H9 (cell line): ENCODE measurements around the gene AQP2. TPM values are rescaled to one million over a fixed set of nuclear protein-coding genes. Genes with fewer than 3 reads are reported as not detected.

ENCODE experiments used
- DNase-seq: peaks from one replicate; pipeline ENCODE4 v3.0.0-alpha.2; 2017
- H2AFZ ChIP-seq: one replicate; pipeline ENCODE4 v1.6.1; 2013; ENCODE audit warnings: mild to moderate bottlenecking, low read length, control low read depth, moderate library complexity
- H2AK5ac ChIP-seq: 2 replicates; pipeline ENCODE4 v1.6.1; 2013; ENCODE audit warnings: low read length, control low read depth, mixed read lengths; ENCODE audit not compliant: insufficient read length
- H2BK120ac ChIP-seq: one replicate; pipeline ENCODE4 v1.6.1; 2013; ENCODE audit warnings: low read depth, mild to moderate bottlenecking, low read length, control low read depth, inconsistent platforms; ENCODE audit not compliant: poor library complexity, severe bottlenecking
- H2BK12ac ChIP-seq: 2 replicates; pipeline ENCODE4 v1.6.1; 2013; ENCODE audit warnings: low read length, control low read depth, mixed read lengths, low read depth; ENCODE audit not compliant: insufficient read length
- H2BK15ac ChIP-seq: 2 replicates; pipeline ENCODE4 v1.6.1; 2013; ENCODE audit warnings: low read depth, low read length, control low read depth
- H2BK20ac ChIP-seq: one replicate; pipeline ENCODE4 v1.6.1; 2013; ENCODE audit warnings: low read depth, mild to moderate bottlenecking, low read length, control low read depth, inconsistent platforms; ENCODE audit not compliant: poor library complexity, severe bottlenecking
- H2BK5ac ChIP-seq: 2 replicates; pipeline ENCODE4 v1.6.1; 2013; ENCODE audit warnings: low read length, control low read depth, mixed read lengths; ENCODE audit not compliant: insufficient read length
- H3K14ac ChIP-seq: 2 replicates; pipeline ENCODE4 v1.6.1; 2013; ENCODE audit warnings: low read length, control low read depth; ENCODE audit not compliant: insufficient read depth
- H3K18ac ChIP-seq: 2 replicates; pipeline ENCODE4 v1.6.1; 2013; ENCODE audit warnings: low read depth, mild to moderate bottlenecking, mixed read lengths, low read length, control low read depth; ENCODE audit not compliant: insufficient read length
- H3K23ac ChIP-seq: 2 replicates; pipeline ENCODE4 v1.6.1; 2013; ENCODE audit warnings: low read length, control low read depth, mixed read lengths, low read depth; ENCODE audit not compliant: insufficient read length
- H3K23me2 ChIP-seq: 2 replicates; pipeline ENCODE4 v1.6.1; 2013; ENCODE audit warnings: low read depth, mild to moderate bottlenecking, mixed read lengths, low read length, control low read depth; ENCODE audit not compliant: insufficient read length, poor library complexity, severe bottlenecking
- H3K27ac ChIP-seq: 2 replicates; pipeline ENCODE4 v1.5.1; 2013; ENCODE audit warnings: low read length, control low read depth, mixed read lengths, low read depth; ENCODE audit not compliant: insufficient read length
- H3K27me3 ChIP-seq: 2 replicates; pipeline ENCODE4 v1.6.1; 2013; ENCODE audit warnings: low read length, control low read depth, inconsistent platforms; ENCODE audit not compliant: insufficient read depth
- H3K4ac ChIP-seq: 2 replicates; pipeline ENCODE4 v1.6.1; 2013; ENCODE audit warnings: low read depth, mild to moderate bottlenecking, control low read depth, inconsistent platforms, low read length, moderate library complexity
- H3K4me1 ChIP-seq: 2 replicates; pipeline ENCODE4 v1.6.1; 2013; ENCODE audit warnings: low read length, control low read depth, inconsistent platforms; ENCODE audit not compliant: insufficient read depth
- H3K4me2 ChIP-seq: 2 replicates; pipeline ENCODE4 v1.6.1; 2013; ENCODE audit warnings: low read length, control low read depth, mixed read lengths; ENCODE audit not compliant: insufficient read length, insufficient read depth
- H3K56ac ChIP-seq: 2 replicates; pipeline ENCODE4 v1.6.1; 2013; ENCODE audit warnings: low read depth, mild to moderate bottlenecking, mixed read lengths, low read length, control low read depth; ENCODE audit not compliant: insufficient read length
- H3K79me1 ChIP-seq: 2 replicates; pipeline ENCODE4 v1.6.1; 2013; ENCODE audit warnings: low read depth, mild to moderate bottlenecking, moderate library complexity, low read length, control low read depth, inconsistent platforms; ENCODE audit not compliant: insufficient read depth, poor library complexity, severe bottlenecking
- H3K79me2 ChIP-seq: 2 replicates; pipeline ENCODE4 v1.6.1; 2013; ENCODE audit warnings: low read length, control low read depth, inconsistent platforms; ENCODE audit not compliant: insufficient read depth
- H3K9ac ChIP-seq: 2 replicates; pipeline ENCODE4 v1.6.1; 2013; ENCODE audit warnings: low read length, control low read depth, mixed read lengths; ENCODE audit not compliant: insufficient read length; ENCODE audit errors: extremely low read depth
- H3K9me3 ChIP-seq: one replicate; pipeline ENCODE4 v1.6.1; 2013; ENCODE audit warnings: low read depth, low read length, inconsistent platforms; ENCODE audit not compliant: control insufficient read depth
- H3T11ph ChIP-seq: one replicate; pipeline ENCODE4 v1.6.1; 2013; ENCODE audit warnings: mild to moderate bottlenecking, low read length, control low read depth, inconsistent platforms
- H4K20me1 ChIP-seq: one replicate; pipeline ENCODE4 v1.6.1; 2013; ENCODE audit not compliant: control insufficient read depth, insufficient read length, insufficient read depth
- H4K5ac ChIP-seq: 2 replicates; pipeline ENCODE4 v1.6.1; 2013; ENCODE audit warnings: low read depth, mild to moderate bottlenecking, mixed read lengths, low read length, control low read depth; ENCODE audit not compliant: insufficient read length
- H4K8ac ChIP-seq: replicated peaks from 2 replicates; pipeline ENCODE4 v1.6.1; 2013; ENCODE audit warnings: low read length, control low read depth, mixed read lengths, low read depth; ENCODE audit not compliant: insufficient read length
- H4K91ac ChIP-seq: 2 replicates; pipeline ENCODE4 v1.6.1; 2013; ENCODE audit warnings: low read depth, mild to moderate bottlenecking, moderate library complexity, mixed read lengths, low read length, control low read depth; ENCODE audit not compliant: insufficient read length
- H3K27ac Mint-ChIP-seq, 3 experiments: 2 replicates in 2 of 3; 3 replicates in 1 of 3; pipeline ENCODE4 v1.8.0; 2020 to 2021; ENCODE audit warnings: mixed read lengths in 3 of 3, mild to moderate bottlenecking in 1 of 3, moderate library complexity in 1 of 3
- H3K27me3 Mint-ChIP-seq: 2 replicates; pipeline ENCODE4 v1.8.0; 2021; ENCODE audit warnings: low read depth, mild to moderate bottlenecking, moderate library complexity, mixed read lengths
- H3K36me3 Mint-ChIP-seq, 3 experiments: 2 replicates in 2 of 3; 3 replicates in 1 of 3; pipeline ENCODE4 v1.8.0; 2020 to 2021; ENCODE audit warnings: low read depth in 3 of 3, mixed read lengths in 3 of 3; ENCODE audit not compliant: insufficient read depth in 1 of 3
- H3K4me1 Mint-ChIP-seq, 2 experiments: 2 replicates each; pipeline ENCODE4 v1.8.0; 2020; ENCODE audit warnings: mixed read lengths in 2 of 2
- H3K4me3 Mint-ChIP-seq, 2 experiments: 2 replicates in 1 of 2; 3 replicates in 1 of 2; pipeline ENCODE4 v1.8.0; 2020 to 2021; ENCODE audit warnings: mild to moderate bottlenecking in 2 of 2, mixed read lengths in 2 of 2, moderate library complexity in 1 of 2
- H3K9me3 Mint-ChIP-seq, 2 experiments: 2 replicates in 1 of 2; 3 replicates in 1 of 2; pipeline ENCODE4 v1.8.0; 2020; ENCODE audit warnings: mild to moderate bottlenecking in 2 of 2, mixed read lengths in 2 of 2, moderate library complexity in 1 of 2
- WGBS: extraction: QIAGEN DNeasy Blood & Tissue Kit; methylation state at CpG from one replicate; pipeline ENCODE4 v1.1.7; 2013; ENCODE audit warnings: missing lambda C conversion rate, low lambda C conversion rate, mixed read lengths; ENCODE audit not compliant: insufficient read length; ENCODE audit errors: extremely low coverage; 5-methylcytosine and 5-hydroxymethylcytosine counted together
- total RNA-seq: library from RNA; stranded (reverse); gene quantifications from 2 replicates; pipeline ENCODE4 v1.2.1, GENCODE V29; 2021
- TF ChIP-seq, protein P1 (sequence below): fragments of 200-600 bp; sonication (generic); conservative IDR thresholded peaks from 3 replicates; pipeline ENCODE4 v1.8.0; 2021; ENCODE audit warnings: antibody characterized with exemption, mild to moderate bottlenecking

AQP2 gene
- total RNA-seq, 1 experiment from 2014 or later: not detected

DNA sequence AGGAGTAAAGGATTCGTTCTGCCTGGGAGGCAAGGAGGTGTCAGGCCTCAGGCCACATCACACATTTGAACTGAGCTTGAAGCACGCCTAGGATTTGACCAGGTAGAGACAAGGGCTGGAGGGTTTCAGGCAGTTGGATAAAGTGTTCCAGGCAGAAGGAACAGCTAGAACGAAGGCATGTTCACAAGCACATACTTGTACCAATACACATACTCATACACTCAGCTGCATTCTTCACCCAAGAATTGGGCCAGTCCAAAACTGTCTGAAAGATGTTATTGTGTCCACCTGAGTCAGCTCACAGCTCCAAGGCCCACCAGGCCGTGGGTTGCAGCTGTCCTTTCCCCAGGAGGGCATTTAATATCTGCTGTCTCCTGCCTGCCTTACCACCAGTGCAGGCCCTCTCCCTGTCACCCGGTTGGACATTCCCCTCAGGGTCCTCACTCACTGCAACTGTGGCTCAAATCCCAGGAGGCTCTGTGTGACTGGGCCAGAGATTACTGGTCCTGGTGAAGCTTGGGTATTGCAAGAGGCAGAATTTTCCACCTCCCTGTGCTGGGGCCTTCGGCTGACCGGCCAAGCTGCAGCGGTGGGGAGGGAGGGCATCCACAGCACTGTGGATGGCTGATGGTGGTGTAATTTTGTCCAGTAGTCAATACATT lies 12.8 kb upstream of the AQP2 start:
- Histone ChIP-seq H2BK12ac (no peak overlapping the region), H2AFZ (no peak overlapping the region), H3K27me3 (no peaks in the 10 kb centered on the region), H3K18ac (no peak overlapping the region), H3K14ac (no peak overlapping the region), H3T11ph (no peak overlapping the region), H3K9me3 (no peaks in the 10 kb centered on the region), H4K91ac (no peak overlapping the region), H2BK120ac (no peak overlapping the region), H4K20me1 (no peaks in the 10 kb centered on the region), H2BK5ac (no peak overlapping the region), H3K4me2 (no peak overlapping the region), H3K23me2 (no peaks in the 10 kb centered on the region), H3K4ac (no peak overlapping the region), H3K56ac (no peak overlapping the region), H3K27ac (no peak overlapping the region), H4K8ac (no peak overlapping the region), H4K5ac (no peak overlapping the region), H3K9ac (no peak overlapping the region), H3K23ac (no peak overlapping the region), H3K4me1 (no peaks in the 10 kb centered on the region), H3K79me2 (no peaks in the 10 kb centered on the region), H2BK20ac (no peak overlapping the region), H2AK5ac (no peak overlapping the region), H3K79me1 (no peaks in the 10 kb centered on the region), H2BK15ac (no peak overlapping the region)
- H3K4me1 Mint-ChIP-seq: peaks cover 12 to 19% of the 10 kb centered on the region in 2 experiments
- TF ChIP-seq, protein P1, sequence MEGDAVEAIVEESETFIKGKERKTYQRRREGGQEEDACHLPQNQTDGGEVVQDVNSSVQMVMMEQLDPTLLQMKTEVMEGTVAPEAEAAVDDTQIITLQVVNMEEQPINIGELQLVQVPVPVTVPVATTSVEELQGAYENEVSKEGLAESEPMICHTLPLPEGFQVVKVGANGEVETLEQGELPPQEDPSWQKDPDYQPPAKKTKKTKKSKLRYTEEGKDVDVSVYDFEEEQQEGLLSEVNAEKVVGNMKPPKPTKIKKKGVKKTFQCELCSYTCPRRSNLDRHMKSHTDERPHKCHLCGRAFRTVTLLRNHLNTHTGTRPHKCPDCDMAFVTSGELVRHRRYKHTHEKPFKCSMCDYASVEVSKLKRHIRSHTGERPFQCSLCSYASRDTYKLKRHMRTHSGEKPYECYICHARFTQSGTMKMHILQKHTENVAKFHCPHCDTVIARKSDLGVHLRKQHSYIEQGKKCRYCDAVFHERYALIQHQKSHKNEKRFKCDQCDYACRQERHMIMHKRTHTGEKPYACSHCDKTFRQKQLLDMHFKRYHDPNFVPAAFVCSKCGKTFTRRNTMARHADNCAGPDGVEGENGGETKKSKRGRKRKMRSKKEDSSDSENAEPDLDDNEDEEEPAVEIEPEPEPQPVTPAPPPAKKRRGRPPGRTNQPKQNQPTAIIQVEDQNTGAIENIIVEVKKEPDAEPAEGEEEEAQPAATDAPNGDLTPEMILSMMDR: no peak
- H3K9me3 Mint-ChIP-seq: no peaks in the 10 kb centered on the region
- no CpG with 5 or more reads among the region's 8 CpGs for WGBS
- no peak overlapping the region for H3K4me3 Mint-ChIP-seq
- no peak for DNase-seq
- H3K27ac Mint-ChIP-seq: no peak overlapping the region; a peak in 1 of 7 replicates
- H3K36me3 Mint-ChIP-seq: no peaks in the 10 kb centered on the region; a peak in 1 of 7 replicates
- peaks cover 2% of the 10 kb centered on the region; the same call in 1 of the 2 replicates for H3K27me3 Mint-ChIP-seq
